Raji (cell line): ENCODE measurements around the gene CCDC85A.

Source experiments
- POLR2A ChIP-seq: IDR thresholded peaks from 2 replicates; pipeline ENCODE4 v1.6.1; 2011; ENCODE audit warnings: low read depth, low read length, control low read depth; ENCODE audit not compliant: insufficient read depth

Gene CCDC85A

GRCh38 chr2:56222481-56222880 is 38.7 kb downstream of the CCDC85A start:
- TF ChIP-seq POLR2A = no peak

DNA sequence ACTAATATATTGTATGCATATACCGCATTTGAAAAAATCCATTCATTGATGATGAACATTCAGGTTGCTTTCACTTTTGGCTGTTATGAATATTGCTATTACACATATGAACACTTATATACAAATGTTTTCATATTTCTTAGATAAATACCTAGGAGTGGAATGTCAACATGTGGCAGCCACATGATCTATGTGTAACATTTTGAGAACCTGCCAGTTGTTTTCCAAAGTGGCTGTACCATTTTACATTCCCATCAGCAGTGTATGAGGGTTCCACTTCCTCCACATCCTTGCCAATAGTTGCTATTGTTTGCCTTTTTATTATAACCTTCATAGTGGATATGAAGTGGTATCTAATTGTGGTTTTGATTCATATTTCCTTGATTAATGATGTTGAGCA is 40.5 kb downstream of the CCDC85A start:
- no peak for TF ChIP-seq POLR2A

DNA sequence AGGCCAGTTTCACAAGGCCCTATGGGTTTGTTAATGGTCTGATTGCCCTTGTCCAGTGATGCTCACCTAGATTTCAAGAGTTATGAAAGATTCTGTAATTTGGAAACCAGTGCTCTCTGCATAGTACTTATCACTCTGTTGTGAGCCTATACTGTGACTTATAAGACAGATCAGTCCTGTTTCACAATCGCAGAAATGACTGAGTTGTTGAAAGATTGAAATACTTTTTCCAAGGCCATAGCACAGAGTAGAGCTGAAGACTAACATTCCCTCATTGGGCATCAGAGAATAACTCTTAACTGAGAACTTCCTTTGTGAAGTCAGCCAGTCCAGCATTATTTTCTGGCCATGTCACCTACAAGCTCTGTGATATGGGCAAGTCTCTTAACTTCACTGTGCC is 44.0 kb downstream of the CCDC85A start:
- no peak for TF ChIP-seq POLR2A

- no peak for TF ChIP-seq POLR2A
Measured at GRCh38 chr2:56229397-56230060, 45.7 kb downstream of the CCDC85A start.

DNA sequence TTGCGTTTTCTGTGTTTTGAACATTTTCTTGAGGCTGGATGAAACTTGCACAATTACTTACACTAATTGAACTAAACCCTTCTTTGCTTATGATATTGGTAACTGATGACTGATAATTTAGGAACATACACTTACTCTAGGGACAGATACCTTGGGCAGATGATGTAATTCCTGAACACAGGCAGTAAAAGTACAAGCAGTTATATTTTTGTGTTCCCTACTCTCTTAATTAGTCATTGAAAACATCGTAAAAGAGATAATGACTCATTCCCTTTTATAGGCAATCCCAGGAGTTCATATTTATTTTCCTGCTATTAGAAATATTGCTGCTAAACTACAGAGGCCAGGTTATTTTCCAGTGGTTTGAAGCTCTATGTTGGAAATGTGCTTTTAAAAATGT is 46.4 kb downstream of the CCDC85A start:
- TF ChIP-seq POLR2A = no peak

GRCh38 chr2:56231361-56231760 is 47.6 kb downstream of the CCDC85A start:
- no peak for TF ChIP-seq POLR2A

- no peak for TF ChIP-seq POLR2A
Measured at GRCh38 chr2:56232912-56233311, 49.1 kb downstream of the CCDC85A start.

- no peak for TF ChIP-seq POLR2A
Measured at GRCh38 chr2:56234241-56234640, 50.5 kb downstream of the CCDC85A start.

DNA sequence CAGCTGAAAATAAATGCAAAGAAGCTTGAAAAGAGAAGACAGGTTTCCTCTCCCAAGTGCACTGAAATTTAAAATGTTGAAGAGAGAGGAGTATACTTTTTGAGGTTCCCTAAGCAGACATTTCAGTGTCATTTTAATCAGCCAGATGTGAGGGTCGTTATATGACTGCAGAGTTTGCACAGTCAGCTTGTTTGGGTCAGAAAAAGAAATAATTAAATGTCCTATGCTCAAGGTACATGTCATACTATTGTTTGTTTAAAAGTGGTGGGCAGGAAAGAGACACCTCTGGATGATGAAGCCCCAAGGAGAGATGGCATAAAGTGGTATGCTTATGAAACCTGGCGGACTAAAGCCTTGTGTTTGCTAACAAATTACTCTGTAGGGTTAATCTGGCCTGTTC is 55.2 kb downstream of the CCDC85A start:
- no peak for TF ChIP-seq POLR2A

- no peak for TF ChIP-seq POLR2A
Measured at GRCh38 chr2:56239437-56239836, 55.6 kb downstream of the CCDC85A start.

- no peak for TF ChIP-seq POLR2A
Measured at GRCh38 chr2:56240210-56240609, 56.4 kb downstream of the CCDC85A start.

DNA sequence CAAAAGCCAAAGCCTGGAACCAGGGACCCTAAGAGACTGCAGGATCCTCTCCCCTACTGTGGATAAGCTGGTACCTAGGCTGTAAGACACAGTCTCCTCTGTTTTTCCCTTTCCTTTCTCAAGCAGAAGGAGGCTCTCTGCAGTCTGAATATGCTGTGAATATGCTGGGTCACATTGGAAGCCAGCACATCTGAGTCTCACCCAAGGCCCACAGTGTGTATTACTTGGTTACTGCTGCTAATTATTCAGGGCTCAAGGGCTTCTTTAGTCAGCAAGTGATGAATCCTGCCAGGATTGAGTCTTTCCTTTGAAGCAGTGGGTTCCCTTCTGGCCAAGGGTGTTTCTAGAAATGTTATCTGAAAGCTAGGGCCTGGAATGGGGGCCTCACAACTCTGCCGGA is 60.7 kb downstream of the CCDC85A start:
- no peak for TF ChIP-seq POLR2A

GRCh38 chr2:56244911-56245530 is 61.2 kb downstream of the CCDC85A start:
- no peak for TF ChIP-seq POLR2A

DNA sequence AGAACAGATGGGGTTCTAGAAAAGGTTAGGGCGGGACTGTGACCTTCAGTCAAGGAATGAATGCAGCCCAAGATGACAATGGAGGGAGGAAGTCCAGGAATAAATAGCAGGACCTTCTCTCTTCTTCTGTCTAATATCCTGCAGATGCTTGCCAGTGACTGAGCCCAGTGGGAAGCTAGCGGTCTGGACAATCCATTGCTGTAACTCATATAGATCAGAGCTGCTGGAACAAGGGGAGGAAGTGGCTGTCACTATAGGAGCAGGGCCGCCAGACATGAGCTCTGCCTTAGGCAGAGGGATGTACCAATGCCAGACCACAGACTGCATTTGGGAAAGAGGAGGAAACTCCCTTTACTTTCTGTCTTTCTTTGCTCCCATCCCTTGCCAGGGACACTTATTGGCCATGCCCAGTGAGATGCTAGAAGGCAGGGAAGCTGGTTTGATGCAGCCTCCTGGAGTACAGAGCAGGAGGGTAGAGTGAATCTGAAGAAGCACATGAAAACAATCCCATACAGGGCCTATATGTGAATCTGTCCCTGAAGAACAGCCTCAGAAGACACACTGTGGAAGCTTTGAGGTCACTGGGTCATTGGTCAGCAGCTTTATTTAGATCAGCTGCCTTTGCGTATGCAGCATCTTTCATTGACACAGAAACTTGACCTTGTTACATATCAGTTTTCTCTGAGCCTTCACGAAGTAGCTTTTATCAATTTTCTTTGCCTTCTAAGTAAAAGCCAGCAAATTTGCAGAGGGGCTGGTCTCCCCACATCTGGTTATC is 65.4 kb downstream of the CCDC85A start:
- TF ChIP-seq POLR2A = no peak

DNA sequence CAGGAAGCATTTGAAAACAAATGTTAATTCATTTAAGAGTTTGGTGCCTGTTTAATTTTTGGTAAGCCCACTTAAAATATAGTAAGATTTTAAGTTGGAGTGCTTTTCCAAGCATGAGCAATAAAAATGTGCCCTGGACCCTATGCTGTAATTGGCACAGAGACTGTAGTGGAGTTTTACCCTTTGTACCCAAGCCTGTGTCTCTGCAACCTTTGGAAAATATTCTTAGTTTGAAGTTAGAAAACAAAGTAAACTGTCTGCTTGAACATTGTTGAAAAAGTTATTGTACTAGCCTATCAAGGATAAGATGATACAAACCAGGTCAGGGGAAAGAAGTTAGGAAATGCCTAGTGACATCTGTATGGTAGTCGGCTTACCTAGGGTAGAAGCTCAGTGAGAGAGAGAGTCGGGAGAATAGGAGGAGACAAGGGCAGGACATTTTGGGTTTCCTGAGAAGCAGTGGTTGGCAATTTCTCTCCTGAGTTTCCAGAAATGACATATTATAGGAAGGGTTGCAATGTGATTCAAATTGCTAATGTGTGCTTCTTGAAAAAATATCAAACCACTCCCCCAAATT is 66.5 kb downstream of the CCDC85A start:
- TF ChIP-seq POLR2A = no peak

DNA sequence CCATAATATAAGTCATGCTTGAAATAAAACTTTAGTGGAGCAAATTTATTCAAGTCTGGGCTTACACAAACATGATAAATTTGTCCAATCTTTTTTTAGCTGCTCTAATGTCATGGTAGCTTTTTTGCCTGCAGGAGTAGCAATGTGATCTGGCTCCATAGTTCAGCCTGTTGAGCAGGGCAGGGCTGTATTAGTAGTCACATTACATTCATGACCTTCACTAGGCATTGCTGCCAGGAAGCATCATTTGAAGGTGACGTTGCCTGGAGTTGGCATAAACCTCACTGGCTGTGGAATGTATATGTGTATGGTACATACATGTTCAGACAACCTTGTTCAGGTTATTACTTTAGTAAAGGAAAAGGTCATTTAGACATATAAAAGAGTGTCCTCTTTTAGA is 76.6 kb downstream of the CCDC85A start:
- no peak for TF ChIP-seq POLR2A
